Activated naive CD8-positive, alpha-beta T cell (primary cell): ENCODE results near the gene KLHL14.
"Not testable (repeated sequence)": the region's sequence is repeated elsewhere in the genome, so short reads cannot be mapped to it uniquely, and the experiment has no call there.

Source experiments
- H3K27ac Mint-ChIP-seq: one replicate; pipeline ENCODE4 v1.8.0; 2021; ENCODE audit warnings: mixed read lengths
- H3K27me3 Mint-ChIP-seq: one replicate; pipeline ENCODE4 v1.8.0; 2021; ENCODE audit warnings: mixed read lengths
- H3K36me3 Mint-ChIP-seq: one replicate; pipeline ENCODE4 v1.8.0; 2021; ENCODE audit warnings: mixed read lengths
- H3K4me1 Mint-ChIP-seq: one replicate; pipeline ENCODE4 v1.8.0; 2021; ENCODE audit warnings: low read depth, mixed read lengths
- H3K4me3 Mint-ChIP-seq: one replicate; pipeline ENCODE4 v1.8.0; 2021; ENCODE audit warnings: mild to moderate bottlenecking, mixed read lengths
- H3K9me3 Mint-ChIP-seq: one replicate; pipeline ENCODE4 v1.8.0; 2021; ENCODE audit warnings: low read depth, mixed read lengths

KLHL14 gene, protein sequence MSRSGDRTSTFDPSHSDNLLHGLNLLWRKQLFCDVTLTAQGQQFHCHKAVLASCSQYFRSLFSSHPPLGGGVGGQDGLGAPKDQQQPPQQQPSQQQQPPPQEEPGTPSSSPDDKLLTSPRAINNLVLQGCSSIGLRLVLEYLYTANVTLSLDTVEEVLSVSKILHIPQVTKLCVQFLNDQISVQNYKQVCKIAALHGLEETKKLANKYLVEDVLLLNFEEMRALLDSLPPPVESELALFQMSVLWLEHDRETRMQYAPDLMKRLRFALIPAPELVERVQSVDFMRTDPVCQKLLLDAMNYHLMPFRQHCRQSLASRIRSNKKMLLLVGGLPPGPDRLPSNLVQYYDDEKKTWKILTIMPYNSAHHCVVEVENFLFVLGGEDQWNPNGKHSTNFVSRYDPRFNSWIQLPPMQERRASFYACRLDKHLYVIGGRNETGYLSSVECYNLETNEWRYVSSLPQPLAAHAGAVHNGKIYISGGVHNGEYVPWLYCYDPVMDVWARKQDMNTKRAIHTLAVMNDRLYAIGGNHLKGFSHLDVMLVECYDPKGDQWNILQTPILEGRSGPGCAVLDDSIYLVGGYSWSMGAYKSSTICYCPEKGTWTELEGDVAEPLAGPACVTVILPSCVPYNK

DNA sequence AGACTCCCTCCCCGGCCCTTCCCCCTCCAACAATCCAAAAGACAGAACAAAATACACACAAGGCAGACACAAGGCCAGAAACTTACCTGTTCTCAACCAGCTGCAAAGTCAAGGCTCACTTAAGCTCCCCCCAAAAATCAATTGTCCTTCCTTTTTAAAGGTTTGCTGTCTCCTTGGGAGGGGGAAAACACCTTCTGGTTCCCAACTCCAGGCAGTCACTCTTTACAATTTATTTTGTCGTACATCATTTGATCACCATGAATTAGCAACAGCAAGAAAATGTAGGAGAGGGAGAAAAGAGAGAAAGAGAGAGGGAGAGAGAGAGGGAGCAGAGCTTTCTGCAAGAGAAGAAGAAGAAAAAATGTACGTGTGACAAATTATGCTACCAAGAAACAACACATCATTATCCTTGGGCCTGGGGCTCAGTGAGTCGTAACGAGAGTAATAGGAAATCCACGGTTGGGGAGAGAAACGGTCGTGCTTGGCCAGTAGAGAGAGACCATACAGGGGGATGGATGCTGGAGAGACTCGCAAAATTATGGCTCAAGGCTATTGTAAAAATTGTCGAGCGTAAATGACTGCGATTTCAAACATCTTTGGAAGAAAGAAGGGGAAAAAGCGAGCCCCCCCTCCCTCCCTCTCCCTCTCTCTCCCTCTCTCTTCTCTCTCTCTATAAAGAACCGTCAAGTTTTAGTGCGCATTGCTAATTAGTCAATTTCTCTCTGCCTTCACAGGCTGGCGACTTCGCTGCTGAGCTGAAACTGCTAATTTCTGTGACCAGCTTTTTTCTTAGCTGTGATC is at the start of gene KLHL14:
KLHL14 (minus strand) TSS at position 443 of the 801 bp plus-strand sequence. CDS start 2,432 bp downstream, outside the sequence.
- Mint-ChIP-seq H3K4me1 (peaks cover 10% of the 10 kb centered on the region), H3K36me3 (no peaks in the 10 kb centered on the region), H3K27ac (no peak within 1 kb of the TSS), H3K4me3 (peak within 1 kb of the TSS; percentile 34), H3K27me3 (peaks cover 35% of the 10 kb centered on the region), H3K9me3 (no peaks in the 10 kb centered on the region)

DNA sequence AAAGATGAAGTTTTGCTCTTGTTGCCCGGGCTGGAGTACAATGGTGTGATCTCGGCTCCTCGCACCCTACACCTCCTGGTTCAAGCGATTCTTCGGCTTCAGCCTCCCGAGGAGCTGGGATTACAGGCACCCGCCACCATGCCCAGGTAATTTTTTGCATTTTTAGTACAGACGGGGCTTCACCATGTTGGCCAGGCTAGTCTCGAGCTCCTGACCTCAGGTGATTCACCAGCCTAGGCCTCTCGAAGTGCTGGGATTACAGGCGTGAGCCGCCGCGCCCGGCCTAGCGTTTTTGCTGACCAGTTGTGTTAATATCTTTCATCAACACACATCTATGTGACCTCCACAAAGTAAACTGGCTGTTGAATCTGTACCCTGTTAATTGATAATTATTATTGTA is 49.4 kb upstream of the KLHL14 start:
- Mint-ChIP-seq H3K27ac (no peak overlapping the region), H3K36me3 (no peaks in the 10 kb centered on the region), H3K27me3 (no peaks in the 10 kb centered on the region), H3K9me3 (no peaks in the 10 kb centered on the region), H3K4me3 (no peak overlapping the region), H3K4me1 (no peaks in the 10 kb centered on the region)

DNA sequence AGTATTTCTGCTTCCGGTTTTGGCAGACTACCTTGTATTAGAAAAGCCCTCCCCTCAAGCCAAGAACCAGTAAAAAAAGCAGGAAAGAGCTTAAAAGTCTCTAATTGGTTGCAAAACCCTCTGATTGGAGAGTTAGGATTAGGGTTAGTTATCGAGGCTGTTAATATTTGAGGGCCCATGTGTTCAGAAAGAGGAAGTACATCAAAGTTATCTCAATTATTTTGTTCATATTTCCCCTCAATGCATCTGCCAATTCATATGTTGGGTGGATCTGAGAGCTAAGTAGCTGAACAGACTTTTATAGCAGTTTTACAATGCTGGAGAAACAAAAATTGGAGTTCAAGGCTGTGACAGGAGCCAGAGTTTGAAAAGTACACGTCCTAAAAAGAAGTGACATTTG is 43.1 kb upstream of the KLHL14 start:
- Mint-ChIP-seq H3K4me1 (no peaks in the 10 kb centered on the region), H3K36me3 (no peaks in the 10 kb centered on the region), H3K27ac (no peak overlapping the region), H3K4me3 (no peak overlapping the region), H3K27me3 (peaks cover 4% of the 10 kb centered on the region), H3K9me3 (no peaks in the 10 kb centered on the region)

DNA sequence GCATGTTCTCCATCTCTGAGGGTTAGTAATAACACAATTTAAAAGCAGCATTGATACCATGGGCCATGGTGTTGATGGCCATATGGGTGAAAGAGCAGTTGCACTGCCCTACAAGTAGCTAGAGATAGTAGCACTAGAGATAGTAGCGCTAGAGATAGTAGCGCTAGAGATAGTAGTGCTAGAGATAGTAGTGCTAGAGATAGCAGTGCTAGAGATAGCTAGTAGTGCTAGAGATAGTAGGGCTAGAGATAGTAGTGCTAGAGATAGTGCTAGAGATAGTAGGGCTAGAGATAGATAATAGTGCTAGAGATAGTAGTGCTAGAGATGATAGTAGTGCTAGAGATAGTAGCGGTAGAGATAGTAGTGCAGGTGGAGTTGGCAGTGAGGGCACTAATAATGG is 39.5 kb upstream of the KLHL14 start:
- H3K9me3 Mint-ChIP-seq, result no peaks in the 10 kb centered on the region
- no peak overlapping the region for H3K27ac Mint-ChIP-seq
- H3K4me3 Mint-ChIP-seq, result no peak overlapping the region
- H3K36me3 Mint-ChIP-seq, result no peaks in the 10 kb centered on the region
- peaks cover 4% of the 10 kb centered on the region for H3K27me3 Mint-ChIP-seq
- H3K4me1 Mint-ChIP-seq, result no peaks in the 10 kb centered on the region

- Mint-ChIP-seq H3K9me3 (no peaks in the 10 kb centered on the region), H3K27ac (no peak overlapping the region), H3K4me1 (no peaks in the 10 kb centered on the region), H3K36me3 (no peaks in the 10 kb centered on the region), H3K27me3 (peaks cover 3% of the 10 kb centered on the region), H3K4me3 (no peak overlapping the region)
Observed at GRCh38 chr18:32810314-32810713, 37.5 kb upstream of the KLHL14 start.

DNA sequence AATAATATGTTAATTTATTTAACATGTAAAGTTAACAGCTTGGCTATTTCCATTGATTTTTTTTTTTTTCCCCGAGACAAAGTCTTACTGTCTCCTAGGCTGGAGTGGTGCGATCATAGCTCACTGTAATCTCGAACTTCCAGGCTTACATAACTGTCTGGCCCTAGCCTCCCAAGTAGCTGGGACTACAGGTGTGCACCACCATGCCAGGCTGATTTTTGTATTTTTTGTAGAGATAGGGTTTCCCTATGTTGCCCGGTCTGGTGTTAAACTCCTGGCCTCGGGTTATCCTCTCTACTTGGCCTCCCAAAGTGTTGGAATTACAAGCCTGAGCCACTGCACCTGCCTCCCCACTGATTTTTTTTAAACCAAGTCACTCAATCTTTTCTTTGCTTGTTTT is 32.5 kb upstream of the KLHL14 start:
- H3K27me3 Mint-ChIP-seq, result no peaks in the 10 kb centered on the region
- no peak overlapping the region for H3K4me3 Mint-ChIP-seq
- no peaks in the 10 kb centered on the region for H3K36me3 Mint-ChIP-seq
- H3K9me3 Mint-ChIP-seq, result peaks cover 17% of the 10 kb centered on the region
- no peaks in the 10 kb centered on the region for H3K4me1 Mint-ChIP-seq
- H3K27ac Mint-ChIP-seq, result no peak overlapping the region

GRCh38 chr18:32804134-32804888 is 31.5 kb upstream of the KLHL14 start:
- no peaks in the 10 kb centered on the region for H3K27me3 Mint-ChIP-seq
- no peaks in the 10 kb centered on the region for H3K36me3 Mint-ChIP-seq
- H3K27ac Mint-ChIP-seq, result no peak overlapping the region
- H3K4me3 Mint-ChIP-seq, result no peak overlapping the region
- peaks cover 17% of the 10 kb centered on the region for H3K9me3 Mint-ChIP-seq
- H3K4me1 Mint-ChIP-seq, result no peaks in the 10 kb centered on the region

DNA sequence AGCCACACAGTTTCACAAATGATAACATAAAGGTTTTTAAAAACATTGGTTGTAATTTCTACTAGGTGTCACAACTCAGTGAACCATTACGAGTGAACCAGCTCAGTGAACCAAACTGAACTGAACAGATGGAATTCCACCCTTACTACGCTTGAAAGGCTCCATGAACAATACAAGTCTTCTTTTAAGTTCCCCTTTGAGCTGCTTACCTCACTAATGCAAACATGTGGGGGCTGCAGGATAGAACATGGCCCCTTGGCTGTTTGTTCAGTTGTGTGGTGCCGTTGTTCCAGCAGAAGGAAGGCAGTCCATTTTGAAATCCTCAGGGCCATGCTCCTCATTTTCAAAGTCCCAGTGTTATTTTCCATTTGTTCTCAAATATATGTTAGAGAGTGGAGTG is 30.7 kb upstream of the KLHL14 start:
- Mint-ChIP-seq H3K4me3 (no peak overlapping the region), H3K9me3 (peaks cover 17% of the 10 kb centered on the region), H3K4me1 (no peaks in the 10 kb centered on the region), H3K27ac (no peak overlapping the region), H3K36me3 (no peaks in the 10 kb centered on the region), H3K27me3 (no peaks in the 10 kb centered on the region)

DNA sequence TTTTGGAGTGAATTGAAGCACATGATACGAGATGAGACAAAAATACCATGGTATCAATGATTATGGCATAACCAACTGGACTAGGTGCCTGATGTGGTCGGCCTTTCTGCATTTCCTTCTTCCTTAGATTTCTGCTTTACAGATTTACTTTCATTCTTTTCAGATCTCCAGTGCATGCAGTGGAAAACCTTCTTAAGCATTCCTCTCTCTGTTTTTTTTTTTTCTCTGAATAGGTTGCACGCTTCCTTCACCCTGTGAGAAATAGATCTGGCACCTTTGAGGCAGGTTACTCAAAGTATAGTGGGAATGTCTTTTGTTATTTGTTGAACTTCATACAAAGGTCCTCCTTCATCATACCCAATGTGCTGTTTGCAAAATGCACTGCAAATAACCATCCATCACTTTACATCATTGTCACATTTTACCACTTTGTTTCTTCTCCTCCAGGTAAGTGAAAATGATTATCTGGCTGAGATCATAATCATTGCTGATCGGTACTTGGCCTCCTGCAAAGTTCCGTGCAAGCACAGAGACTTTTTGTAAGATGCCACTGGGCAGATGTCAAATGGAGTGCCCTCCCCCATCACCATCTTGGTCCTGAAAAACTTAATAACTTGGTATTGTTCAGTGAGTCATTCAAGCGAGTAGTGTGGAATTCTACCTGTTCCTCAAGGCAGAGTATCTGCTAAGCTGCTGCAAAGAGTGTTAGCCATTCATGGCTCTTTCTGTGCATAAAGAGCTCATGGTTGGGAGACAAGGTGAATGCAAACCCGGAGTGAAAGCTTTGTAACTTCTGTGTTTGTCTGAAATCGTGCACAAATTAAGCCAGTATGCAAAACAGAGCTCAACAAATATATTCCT is 30.0 kb upstream of the KLHL14 start:
- Mint-ChIP-seq H3K4me1 (no peaks in the 10 kb centered on the region), H3K9me3 (peaks cover 17% of the 10 kb centered on the region), H3K4me3 (no peak overlapping the region), H3K27me3 (no peaks in the 10 kb centered on the region), H3K27ac (no peak overlapping the region), H3K36me3 (no peaks in the 10 kb centered on the region)

GRCh38 chr18:32801228-32801627 is 28.4 kb upstream of the KLHL14 start:
- Mint-ChIP-seq H3K4me1 (no peaks in the 10 kb centered on the region), H3K36me3 (no peaks in the 10 kb centered on the region), H3K9me3 (peaks cover 17% of the 10 kb centered on the region), H3K27ac (no peak overlapping the region), H3K4me3 (no peak overlapping the region), H3K27me3 (no peaks in the 10 kb centered on the region)

DNA sequence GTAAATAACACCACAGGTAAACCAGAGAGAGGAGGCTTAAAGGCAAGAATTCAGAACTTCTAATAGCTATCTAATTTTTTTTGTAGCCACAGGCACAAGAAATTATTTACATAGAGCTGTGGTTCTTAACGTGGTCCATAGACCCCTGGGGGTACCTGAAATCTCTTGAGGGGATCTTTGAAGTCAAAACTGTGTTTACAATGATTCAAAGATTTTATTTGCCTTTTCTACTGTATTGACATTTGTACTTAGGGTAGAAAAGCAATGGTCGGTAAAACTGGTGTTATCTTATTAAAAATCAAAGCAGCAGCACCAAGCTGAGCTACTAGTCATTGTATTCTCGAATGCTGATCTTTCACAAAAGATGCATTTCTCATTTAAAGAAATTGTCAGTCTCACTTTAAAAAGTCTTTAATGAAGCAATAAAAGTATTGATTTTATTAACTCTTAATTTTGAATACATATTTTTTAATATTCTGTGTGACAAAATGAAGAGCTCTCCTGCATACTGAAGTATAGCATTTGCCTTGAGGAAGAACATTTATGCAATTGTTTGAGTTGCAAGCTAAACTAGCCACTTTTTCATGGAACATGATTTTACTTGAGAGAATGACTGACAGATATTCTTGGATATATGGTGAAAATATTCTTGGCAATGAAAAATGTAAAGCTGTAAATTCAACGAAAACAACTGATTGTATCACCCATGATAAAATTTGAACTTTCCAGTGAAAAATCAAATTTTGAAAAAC is 25.6 kb upstream of the KLHL14 start:
- Mint-ChIP-seq H3K4me1 (no peaks in the 10 kb centered on the region), H3K27me3 (peaks cover 2% of the 10 kb centered on the region), H3K9me3 (peaks cover 8% of the 10 kb centered on the region), H3K4me3 (no peak overlapping the region), H3K36me3 (no peaks in the 10 kb centered on the region), H3K27ac (no peak overlapping the region)

- H3K4me3 Mint-ChIP-seq, H3K9me3 Mint-ChIP-seq, H3K4me1 Mint-ChIP-seq, H3K36me3 Mint-ChIP-seq, H3K27me3 Mint-ChIP-seq, H3K27ac Mint-ChIP-seq: not testable (repeated sequence)
Observed at GRCh38 chr18:32794667-32795066, 21.8 kb upstream of the KLHL14 start.

- H3K4me1 Mint-ChIP-seq, result no peaks in the 10 kb centered on the region
- peaks cover 16% of the 10 kb centered on the region for H3K27me3 Mint-ChIP-seq
- H3K4me3 Mint-ChIP-seq, result no peak overlapping the region
- H3K27ac Mint-ChIP-seq, result no peak overlapping the region
- no peaks in the 10 kb centered on the region for H3K36me3 Mint-ChIP-seq
- no peaks in the 10 kb centered on the region for H3K9me3 Mint-ChIP-seq
Observed at GRCh38 chr18:32779010-32779409, 6.2 kb upstream of the KLHL14 start.
